Stimulated activated CD8-positive, alpha-beta memory T cell treated with anti-CD3 and anti-CD28 coated beads, Interleukin-15, amount 100 ng/mL, for 48 hours (primary cell): ENCODE results near the gene NINL.
"Not testable (repeated sequence)": the region's sequence is repeated elsewhere in the genome, so short reads cannot be mapped to it uniquely, and the experiment has no call there.

Source experiments
- DNase-seq, 2 donors: peaks; one replicate each; pipeline ENCODE4 v3.0.0-alpha.2; 2020; ENCODE audit warnings: low read depth in 2 of 2

NINL gene

DNA sequence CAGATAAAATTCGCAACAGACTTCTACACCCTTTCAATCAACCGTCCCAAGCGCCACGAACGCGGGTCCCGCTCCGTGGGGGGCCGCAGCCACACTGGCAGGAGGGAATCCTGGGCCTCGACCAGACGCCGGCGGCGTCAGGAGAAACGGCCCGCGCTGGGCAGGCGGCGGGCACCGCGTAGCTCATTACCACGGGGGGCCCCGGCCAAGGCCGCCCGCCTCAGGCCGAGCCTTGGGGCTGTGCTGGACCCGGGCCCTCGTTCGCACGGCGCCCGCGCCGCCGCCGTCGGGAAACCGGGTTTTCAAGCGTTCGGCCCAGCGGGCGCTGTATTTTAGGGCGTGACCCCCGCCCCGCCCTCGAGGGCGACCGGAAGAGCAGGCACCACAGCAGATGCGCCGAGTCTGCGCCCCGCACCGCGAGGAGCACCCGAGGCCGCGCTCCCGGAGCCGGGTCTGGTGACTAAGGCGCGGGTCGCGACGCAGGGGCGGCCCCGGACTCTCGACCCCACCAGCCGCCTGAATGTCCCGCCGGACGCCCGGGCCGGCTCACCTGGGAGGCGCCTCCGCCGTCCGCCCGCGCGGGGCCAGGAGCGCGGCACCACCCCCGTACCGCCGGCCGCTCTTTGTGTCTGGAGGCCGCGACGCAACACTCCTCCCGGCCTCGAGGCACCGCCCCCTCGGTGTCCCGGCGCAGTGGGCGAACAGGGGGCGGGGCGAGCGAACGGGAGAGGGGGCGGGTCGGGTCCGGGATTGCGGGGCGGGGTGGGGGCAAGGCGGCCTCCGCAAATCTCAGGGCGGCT is at the start of gene NINL:
NINL (minus strand) TSS at position 627 of the 800 bp plus-strand sequence. CDS start 58,944 bp downstream, outside the sequence.
- peak; percentile 32 to 37 for DNase-seq

DNA sequence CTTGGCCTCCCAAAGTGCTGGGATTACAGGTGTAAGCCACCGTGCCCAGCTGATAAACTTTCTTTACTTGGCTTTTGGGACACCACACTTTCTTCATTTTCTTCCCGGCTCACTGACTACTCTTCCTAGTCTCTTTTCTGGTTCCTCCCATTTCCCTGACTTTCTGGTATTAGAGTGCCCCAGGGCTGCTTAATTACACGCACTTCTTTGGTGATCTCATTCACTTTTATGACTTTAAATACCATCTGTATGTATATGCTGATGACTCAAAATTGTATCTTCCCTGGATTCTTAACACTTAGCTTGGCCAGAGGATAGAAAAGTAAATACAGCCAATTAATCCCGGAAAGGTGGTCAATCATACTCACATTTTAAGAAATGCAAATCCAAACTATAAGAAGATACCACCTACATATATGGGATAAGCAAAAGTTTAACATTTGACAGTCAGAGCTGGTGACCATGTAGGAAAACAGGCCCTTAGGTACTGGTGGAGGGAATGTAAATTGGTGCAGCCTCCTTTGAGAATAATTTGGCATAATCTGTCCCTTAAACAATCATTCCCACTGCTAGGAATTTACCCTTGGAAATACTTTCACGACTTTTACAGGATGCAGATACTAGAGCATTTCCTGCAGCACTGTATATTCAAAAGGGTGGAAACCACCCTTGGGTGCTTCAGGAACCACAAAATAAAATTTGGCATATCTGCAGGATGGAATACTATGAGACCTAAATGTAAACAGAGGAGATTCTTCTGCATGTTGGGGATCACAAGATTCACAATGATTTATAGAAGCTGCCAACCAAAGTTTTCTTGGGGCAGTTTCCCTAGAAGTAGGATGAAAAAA is 47.8 kb upstream of the NINL start:
- DNase-seq: no peak

DNA sequence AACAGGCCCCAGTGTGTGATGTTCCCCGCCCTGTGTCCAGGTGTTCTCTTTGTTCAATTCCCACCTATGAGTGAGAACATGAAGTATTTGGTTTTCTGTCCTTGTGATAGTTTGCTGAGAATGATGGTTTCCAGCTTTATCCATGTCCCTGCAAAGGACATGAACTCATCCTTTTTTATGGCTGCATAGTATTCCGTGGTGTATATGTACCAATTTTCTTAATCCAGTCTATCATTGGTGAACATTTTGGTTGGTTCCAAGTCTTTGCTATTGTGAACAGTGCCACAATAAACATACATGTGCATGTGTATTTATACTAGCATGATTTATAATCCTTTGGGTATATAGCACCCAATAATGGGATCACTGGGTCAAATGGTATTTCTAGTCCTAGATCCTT is 45.3 kb upstream of the NINL start:
- not testable (repeated sequence) for DNase-seq

DNA sequence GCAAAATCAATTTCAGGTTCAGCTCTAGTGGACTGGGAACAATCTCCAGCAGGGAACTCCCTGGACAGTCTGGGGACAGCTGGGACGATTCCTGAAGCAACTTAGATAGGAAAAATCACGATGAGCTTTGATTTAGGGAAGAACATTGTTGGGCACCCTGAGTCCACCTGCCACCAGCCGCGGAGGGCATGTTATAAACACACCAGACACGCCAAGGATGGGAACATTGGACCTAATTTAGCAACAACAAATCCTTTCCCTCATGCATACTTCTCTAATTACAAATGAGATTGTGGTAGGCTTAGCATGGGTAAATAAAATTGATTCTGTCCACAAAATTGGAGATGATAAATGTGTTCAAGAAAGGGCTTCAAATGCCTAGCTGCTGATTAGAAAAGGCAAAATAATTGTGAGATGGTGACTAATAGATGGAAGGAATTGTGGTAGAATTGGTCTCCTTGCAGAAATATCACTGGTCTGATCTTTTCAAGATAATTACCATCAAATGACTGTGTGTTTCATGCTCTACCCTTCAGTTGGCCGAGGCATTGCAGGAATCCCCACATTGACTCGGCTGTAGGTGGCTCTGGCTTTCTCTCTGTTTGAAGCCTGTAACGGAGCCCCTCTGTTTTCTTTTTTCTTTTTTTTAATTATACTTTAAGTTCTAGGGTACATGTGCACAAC is 44.6 kb upstream of the NINL start:
- DNase-seq: no peak

DNA sequence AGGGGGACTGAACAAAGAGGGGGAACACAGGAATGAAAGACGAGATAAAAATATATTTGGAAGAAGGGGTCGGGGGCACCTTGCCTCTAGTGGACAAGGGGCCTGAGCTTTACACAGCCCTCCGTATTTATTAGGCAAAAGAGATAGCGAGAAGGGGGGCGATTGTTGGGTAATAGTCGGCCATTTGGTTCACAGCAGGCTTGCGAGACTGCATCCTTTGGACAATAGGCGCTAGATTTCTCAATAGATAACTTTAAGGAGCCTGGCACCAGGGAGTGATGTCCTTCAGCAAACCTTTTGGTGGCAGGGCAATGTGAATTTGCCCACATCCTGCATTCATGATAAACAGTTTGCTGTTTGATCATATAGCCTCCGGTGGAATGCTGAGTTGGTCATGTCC is 41.4 kb upstream of the NINL start:
- DNase-seq: no peak

DNA sequence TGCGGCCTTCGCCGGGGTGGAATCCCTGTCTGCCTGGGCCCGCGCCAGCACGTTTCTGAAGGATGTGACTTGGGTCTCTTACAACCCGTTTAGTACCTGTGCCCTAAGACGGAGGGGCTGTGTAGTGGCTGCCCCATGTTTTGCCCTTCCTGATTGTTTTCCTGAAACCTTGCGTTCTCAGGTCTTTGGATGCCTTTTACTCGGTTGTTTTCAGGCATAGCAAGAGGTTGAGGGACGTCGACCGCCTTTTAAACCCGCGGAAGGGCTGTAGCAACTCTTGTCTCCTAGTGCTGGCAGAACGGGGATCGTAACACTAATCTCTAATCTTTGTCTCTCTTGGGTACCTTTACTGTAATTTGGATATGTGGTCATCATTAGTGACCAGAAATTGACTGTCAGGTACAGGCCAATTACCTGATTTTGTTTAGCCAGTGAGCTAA is 39.2 kb upstream of the NINL start:
- no peak for DNase-seq

DNA sequence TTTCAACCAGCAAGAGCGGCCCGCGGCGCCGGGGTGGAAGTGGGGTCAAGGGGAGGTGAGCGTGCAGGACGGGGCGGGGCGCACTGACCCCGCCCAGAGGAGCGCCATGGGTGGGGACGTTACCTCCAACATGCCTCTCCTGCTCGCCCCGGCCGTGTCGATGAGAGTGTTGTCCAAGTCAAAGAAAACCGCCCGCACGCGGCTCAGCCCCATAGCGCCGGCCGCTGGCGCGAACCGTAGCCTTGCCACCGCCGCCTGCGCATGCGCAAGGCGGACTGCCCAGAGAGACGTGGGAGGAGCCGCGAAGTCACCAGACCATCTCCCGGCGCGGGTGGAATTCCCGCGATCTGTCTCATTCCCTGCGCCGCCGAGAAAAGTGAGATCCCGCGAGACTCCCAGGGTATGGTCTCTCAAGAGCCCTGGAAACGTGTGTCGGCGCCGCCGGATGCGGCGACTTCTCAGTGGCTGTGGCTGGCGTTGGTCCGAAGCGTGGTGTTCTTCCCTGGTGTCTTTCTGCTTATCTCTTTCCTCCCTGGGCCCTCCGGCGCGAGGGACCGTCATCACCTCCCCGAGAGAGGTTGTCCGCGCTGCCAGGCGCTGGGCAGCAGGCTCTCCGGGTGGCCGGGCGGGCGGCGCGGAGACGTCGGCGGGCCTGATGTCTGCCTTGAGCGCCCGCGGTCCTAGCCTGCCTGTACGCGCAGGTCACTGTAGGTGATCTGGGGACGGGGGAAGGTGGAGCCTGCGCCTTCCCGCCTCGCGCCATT is 38.6 kb upstream of the NINL start, which contains the start of gene NANP:
NANP (minus strand) TSS at position 279 of the 764 bp plus-strand sequence; CDS start at position 213, 66 bp downstream.
- DNase-seq: peak; percentile 86 to 88

DNA sequence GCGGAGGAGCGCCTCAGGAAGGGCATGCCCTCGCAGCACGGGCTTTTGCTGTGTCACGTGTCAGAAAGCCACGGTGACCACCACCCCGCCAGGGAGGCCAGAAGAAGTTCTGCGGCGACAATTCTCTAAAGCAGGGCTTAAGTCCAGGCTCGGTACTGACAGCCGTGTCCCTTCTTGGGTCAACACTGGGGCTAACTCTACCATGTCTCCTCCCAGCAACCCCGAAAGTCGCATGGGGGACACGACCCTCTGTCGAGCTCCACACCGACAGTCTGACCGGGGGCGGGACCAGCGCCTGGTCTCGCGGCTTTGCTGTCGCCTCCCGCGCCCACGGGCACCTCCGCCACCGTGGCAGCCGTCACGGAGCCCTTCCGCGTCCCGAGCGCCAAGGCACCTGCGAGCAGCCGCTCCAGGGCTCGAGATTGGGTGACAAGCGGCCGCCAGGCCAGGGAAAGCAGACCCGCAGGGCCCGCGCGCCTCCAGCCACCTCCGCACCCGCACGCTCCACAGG is 37.9 kb upstream of the NINL start:
- peak; percentile 6 to 15 for DNase-seq

DNA sequence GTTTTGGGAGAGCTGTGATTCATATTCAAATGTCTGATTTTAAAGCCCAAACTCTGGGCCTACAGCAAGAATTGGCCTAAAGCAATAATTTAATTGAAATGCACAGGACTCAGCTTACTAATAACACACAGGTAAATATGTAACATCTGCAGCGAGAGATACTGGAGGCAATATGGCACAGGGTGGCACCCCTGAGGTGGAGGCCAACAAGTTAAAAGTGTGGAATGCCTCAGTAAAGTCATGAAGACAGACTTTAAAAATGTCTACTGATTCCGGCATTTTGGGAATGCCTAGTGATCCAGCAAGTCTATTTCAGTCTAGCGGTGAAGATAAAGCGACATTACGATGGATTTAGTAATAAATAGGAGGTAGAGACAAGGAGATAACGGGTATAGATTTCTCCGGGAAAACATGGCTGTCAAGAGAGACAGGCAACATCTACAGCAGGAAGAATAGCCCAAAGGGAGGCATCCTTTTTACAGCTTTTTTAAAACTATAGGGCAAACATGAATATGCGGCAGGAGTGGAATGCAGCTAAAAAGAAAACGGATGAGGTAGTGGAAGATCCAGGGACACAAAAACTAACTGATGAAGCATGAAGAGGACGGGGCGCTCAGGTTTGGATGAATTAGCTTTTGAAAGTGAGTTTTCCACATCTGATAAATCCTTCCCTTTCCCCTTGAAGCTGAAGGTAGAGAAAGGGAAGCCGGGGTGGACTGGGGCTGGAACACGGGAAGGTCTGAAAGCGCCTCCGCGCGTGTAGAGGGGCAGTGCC is 37.3 kb upstream of the NINL start:
- no peak for DNase-seq

DNA sequence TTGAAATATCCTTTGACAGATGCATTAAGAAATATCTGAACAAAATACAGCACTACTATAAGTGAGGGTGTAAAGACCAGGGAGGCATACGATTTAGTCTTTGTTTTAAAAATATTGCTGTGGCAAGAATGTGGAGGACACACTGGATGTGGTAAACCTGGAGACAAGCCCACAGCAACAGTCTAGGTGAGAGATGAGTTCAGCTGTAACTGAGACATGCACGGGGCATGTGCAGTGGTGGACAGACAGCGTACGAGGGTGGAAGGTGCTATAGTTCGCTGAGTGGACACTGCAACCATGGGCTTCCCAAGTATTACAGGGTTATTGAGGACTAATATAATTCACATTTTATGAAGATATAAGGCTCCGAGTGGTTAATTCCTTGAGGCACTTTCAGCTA is 36.7 kb upstream of the NINL start:
- DNase-seq: no peak

DNA sequence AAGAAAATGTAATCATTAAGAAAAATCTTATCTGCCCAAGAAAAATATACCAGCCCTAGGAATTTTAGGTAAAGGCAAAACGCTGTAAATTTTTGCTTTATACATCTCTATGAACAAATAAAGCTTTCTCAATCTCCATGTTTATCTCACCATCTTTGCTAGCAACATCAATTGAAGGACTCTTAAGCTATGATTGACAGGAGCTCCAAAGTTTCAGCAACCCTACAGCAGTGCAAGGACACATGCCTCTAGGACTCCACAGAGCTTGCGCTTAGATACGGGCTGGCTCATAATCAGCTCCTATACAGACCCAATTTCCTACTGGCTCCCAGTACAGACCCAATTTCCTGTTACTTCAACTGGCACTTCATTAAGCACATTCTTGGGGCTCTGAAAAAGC is 34.2 kb upstream of the NINL start:
- no peak for DNase-seq

DNA sequence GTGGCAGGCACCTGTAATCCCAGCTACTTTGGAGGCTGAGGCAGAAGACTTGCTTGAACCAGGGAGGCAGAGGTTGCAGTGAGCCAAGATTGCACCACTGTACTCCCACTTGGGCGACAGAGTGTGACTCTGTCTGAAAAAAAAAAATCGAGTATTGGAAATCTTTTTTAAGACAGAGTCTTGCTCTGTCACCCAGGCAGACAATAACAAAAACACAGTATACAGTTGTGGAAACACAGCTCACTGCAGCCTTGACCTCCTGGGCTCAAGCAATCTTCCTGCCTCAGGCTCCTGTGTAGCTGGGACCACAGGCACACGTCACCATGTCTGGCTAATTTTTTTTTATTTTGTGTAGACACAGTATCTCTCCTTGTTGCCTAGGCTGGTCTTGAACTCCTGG is 23.4 kb upstream of the NINL start:
- DNase-seq: no peak

DNA sequence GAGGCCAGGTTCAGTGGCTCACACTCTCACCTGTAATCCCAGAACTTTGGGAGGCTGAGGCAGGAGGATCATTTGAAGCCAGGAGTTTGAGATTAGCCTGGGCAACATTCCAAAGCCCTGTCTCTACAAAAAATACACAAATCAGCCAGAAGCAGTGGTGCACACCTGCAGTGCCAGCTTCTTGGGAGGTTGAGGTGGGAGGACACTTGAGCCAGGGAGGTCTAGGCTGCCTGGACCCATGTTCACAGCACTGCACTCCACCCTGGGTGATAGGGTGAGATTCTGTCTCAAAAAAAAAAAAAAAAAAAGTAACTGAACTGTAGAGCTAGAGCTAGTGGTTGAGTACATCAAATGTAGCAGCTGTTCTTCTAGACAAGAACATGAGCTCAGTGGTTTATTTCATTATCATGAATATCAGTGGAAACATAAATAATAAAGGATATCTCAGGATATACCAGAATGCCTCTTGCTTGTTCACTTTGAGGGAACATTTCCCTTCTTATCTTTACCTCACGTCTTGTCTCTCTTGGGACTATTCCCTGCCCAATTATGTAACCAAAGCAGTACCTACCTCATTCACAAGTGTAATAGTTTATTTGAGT is 20.9 kb upstream of the NINL start:
- DNase-seq: no peak

DNA sequence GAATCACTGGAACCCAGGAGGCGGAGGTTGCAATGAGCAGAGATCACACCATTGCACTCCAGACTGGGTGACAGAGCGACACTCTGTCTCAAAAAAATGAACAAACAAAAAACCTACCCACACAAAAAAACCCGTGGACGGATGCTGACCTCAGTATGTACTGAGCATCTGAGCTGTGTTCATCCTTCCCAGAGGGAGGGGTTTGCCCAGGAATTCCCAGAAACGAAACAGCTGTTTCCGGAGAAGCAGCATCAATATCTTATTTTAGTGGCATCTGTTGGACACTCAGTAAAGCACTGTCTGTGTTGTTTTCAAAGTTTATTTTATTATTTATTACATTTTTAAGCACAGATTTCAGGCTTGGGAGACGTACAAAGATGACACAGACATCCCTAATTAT is 19.8 kb upstream of the NINL start:
- no peak for DNase-seq

DNA sequence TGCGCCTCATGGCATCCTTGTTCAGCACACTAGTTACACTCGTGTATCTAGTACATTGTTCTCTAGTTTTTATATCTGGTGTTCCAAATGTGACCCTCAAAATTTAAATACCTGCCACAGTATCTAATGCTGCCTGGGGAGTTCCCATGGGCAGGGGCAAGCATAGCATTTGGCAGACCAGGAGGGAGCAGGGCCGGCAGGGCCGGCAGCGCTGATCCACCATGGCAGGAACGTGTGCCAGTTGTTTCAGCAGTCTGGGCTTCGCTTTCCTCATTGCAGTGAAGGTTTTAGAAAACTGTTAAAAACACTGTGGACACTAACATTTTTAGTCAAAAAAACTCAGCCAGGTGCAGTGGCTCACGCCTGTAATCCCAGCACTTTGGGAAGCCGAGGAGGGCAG is 19.3 kb upstream of the NINL start:
- DNase-seq: no peak

DNA sequence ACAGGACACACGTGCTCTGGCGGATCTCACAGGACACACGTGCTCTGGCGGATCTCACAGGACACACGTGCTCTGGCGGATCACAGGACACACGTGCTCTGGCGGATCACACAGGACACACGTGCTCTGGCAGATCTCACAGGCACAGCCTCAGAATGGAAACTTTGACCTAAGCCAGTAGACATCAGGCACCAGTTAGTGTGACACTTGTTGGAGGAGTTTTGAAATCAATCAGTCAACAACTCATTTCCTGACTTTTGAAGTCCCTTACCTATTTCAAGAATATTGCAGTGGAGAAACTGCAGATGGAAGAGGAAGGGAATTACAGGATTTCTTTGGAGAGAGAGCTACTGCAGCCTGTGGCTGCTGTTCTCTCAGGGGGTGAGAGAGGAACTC is 17.6 kb upstream of the NINL start:
- DNase-seq: not testable (repeated sequence)

DNA sequence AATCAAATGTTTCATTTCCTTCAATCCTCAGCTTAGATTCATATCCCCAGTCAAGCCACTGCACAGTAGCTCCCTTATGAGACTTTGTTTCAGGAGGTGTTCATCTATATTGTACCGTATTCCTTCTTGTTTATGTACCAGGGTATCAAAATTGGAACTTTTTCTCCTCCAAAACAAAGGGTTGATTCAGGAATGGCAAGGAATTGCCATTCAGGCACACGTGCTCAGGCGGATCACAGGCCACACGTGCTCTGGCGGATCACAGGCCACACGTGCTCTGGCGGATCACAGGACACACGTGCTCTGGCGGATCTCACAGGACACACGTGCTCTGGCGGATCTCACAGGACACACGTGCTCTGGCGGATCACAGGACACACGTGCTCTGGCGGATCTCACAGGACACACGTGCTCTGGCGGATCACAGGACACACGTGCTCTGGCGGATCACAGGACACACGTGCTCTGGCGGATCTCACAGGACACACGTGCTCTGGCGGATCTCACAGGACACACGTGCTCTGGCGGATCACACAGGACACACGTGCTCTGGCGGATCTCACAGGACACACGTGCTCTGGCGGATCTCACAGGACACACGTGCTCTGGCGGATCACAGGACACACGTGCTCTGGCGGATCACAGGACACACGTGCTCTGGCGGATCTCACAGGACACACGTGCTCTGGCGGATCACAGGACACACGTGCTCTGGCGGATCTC is 17.0 kb upstream of the NINL start:
- not testable (repeated sequence) for DNase-seq

DNA sequence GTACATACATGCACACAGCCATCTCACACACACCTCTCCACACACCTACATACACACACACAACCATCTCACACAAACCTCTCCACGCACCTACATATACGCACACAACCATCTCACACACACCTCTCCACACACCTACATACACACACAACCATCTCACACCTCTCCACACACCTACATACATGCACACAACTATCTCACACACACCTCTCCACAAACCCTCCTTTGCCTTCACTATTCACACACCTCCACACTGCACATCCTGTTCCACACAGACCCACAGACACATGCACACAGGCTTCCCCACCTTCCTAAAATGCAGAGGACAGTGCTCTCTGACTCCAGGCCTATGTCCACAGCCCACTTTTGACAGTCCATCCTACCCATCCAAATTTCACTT is 16.3 kb upstream of the NINL start:
- no peak for DNase-seq

DNA sequence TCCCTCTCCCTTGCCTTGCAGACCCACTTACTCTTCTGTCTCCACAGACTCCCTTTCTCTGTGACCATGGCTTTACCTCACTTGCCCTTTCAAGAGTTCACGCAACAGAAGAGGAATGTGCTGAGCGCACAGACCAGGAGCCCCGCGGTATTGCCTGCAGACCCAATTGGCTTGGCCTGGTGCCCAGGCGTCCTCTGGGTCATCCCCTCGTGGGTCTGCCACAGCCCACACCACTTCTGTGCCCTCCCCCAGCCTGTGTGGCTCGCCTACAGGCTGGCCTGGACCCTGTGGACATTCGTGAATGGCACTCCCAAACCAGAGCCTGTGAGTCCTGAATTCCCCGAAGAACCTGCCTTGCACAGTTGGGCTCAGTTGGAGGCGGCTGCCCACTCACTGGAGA is 15.3 kb upstream of the NINL start:
- DNase-seq: no peak
